ENCODE results near the gene BMP3. TPM values are rescaled to one million over a fixed set of nuclear protein-coding genes. Genes with fewer than 3 reads are reported as not detected.
A peak's percentile ranks its signal among the peaks of the same experiment; 100 is the strongest.

The BMP3 gene
- total RNA-seq, 1 donor from 2014 or later = not detected

- peaks cover 7% of the 10 kb centered on the region for H3K27me3 Mint-ChIP-seq (ENCODE audit: low read depth, unreplicated experiment)
- FAIRE-seq = no peak
Measured at GRCh38 chr4:81049907-81050306, 19.4 kb downstream of the BMP3 start.

GRCh38 chr4:81052119-81053068 is 21.9 kb downstream of the BMP3 start:
- no peaks in the 10 kb centered on the region for H3K27me3 ChIP-seq (ENCODE audit: insufficient read depth, low read length)
- no peak overlapping the region for H3K27ac ChIP-seq (ENCODE audit: low read depth, low read length)
- H3K4me2 ChIP-seq (ENCODE audit: low read length) = no peak overlapping the region
- peak; percentile 19 for DNase-seq (ENCODE audit: low read depth)
- H3K36me3 ChIP-seq (ENCODE audit: insufficient read depth, low read length) = no peaks in the 10 kb centered on the region
- no peak overlapping the region for H3K4me3 ChIP-seq (ENCODE audit: insufficient read depth, low read depth, low read length)
- no peaks in the 10 kb centered on the region for H3K4me1 ChIP-seq (ENCODE audit: insufficient read depth, low read length)
- TF ChIP-seq CTCF (IDR thresholded peaks at IDR 0.05; ENCODE audit: insufficient read depth, low read depth, low read length) = peak; percentile 81
- no peak for TF ChIP-seq EZH2 (IDR thresholded peaks at IDR 0.05; ENCODE audit: insufficient read depth, low read length)
- FAIRE-seq = no peak
- H3K4me1 Mint-ChIP-seq (ENCODE audit: low read depth, unreplicated experiment) = no peaks in the 10 kb centered on the region
- peaks cover 2% of the 10 kb centered on the region for H3K27me3 Mint-ChIP-seq (ENCODE audit: low read depth, unreplicated experiment)
- no peaks in the 10 kb centered on the region for H3K9me3 Mint-ChIP-seq (ENCODE audit: unreplicated experiment)
- no peaks in the 10 kb centered on the region for H3K36me3 Mint-ChIP-seq (ENCODE audit: low read depth, unreplicated experiment)
- no peak overlapping the region for H3K9ac ChIP-seq (ENCODE audit: low read length)
- no peak overlapping the region for H2AFZ ChIP-seq (ENCODE audit: low read depth, low read length)
- H3K9me3 ChIP-seq (ENCODE audit: insufficient read depth, low read depth, low read length) = no peaks in the 10 kb centered on the region
- no peaks in the 10 kb centered on the region for H3K79me2 ChIP-seq (ENCODE audit: insufficient read depth, low read length)
- no peaks in the 10 kb centered on the region for H4K20me1 ChIP-seq (ENCODE audit: insufficient read depth, low read length)
- H3K27ac Mint-ChIP-seq (ENCODE audit: unreplicated experiment) = no peak overlapping the region
- no peak overlapping the region for H3K4me3 Mint-ChIP-seq (ENCODE audit: unreplicated experiment)

More at GRCh38 chr4:81049907-81050306, 19.4 kb downstream of the BMP3 start:
- no peaks in the 10 kb centered on the region for H3K4me1 ChIP-seq (ENCODE audit: insufficient read depth, low read length)
- H2AFZ ChIP-seq (ENCODE audit: low read depth, low read length) = no peak overlapping the region
- DNase-seq (ENCODE audit: low read depth) = no peak
- no peak overlapping the region for H3K4me2 ChIP-seq (ENCODE audit: low read length)
- TF ChIP-seq CTCF (IDR thresholded peaks at IDR 0.05; ENCODE audit: insufficient read depth, low read depth, low read length) (no peak), EZH2 (IDR thresholded peaks at IDR 0.05; ENCODE audit: insufficient read depth, low read length) (no peak)
- Mint-ChIP-seq H3K4me1 (ENCODE audit: low read depth, unreplicated experiment) (no peaks in the 10 kb centered on the region), H3K4me3 (ENCODE audit: unreplicated experiment) (no peak overlapping the region), H3K9me3 (ENCODE audit: unreplicated experiment) (no peaks in the 10 kb centered on the region), H3K27ac (ENCODE audit: unreplicated experiment) (no peak overlapping the region), H3K36me3 (ENCODE audit: low read depth, unreplicated experiment) (no peaks in the 10 kb centered on the region)
- peaks cover 2% of the 10 kb centered on the region for H3K27me3 ChIP-seq (ENCODE audit: insufficient read depth, low read length)
- H3K27ac ChIP-seq (ENCODE audit: low read depth, low read length) = no peak overlapping the region
- no peak overlapping the region for H3K9ac ChIP-seq (ENCODE audit: low read length)
- H3K36me3 ChIP-seq (ENCODE audit: insufficient read depth, low read length) = no peaks in the 10 kb centered on the region
- no peaks in the 10 kb centered on the region for H3K79me2 ChIP-seq (ENCODE audit: insufficient read depth, low read length)
- H4K20me1 ChIP-seq (ENCODE audit: insufficient read depth, low read length) = no peaks in the 10 kb centered on the region
- no peaks in the 10 kb centered on the region for H3K9me3 ChIP-seq (ENCODE audit: insufficient read depth, low read depth, low read length)
- no peak overlapping the region for H3K4me3 ChIP-seq (ENCODE audit: insufficient read depth, low read depth, low read length)

- Mint-ChIP-seq H3K9me3 (ENCODE audit: unreplicated experiment) (no peaks in the 10 kb centered on the region), H3K27me3 (ENCODE audit: low read depth, unreplicated experiment) (no peaks in the 10 kb centered on the region), H3K4me1 (ENCODE audit: low read depth, unreplicated experiment) (no peaks in the 10 kb centered on the region), H3K4me3 (ENCODE audit: unreplicated experiment) (no peak overlapping the region), H3K36me3 (ENCODE audit: low read depth, unreplicated experiment) (no peaks in the 10 kb centered on the region), H3K27ac (ENCODE audit: unreplicated experiment) (no peak overlapping the region)
- Histone ChIP-seq H3K4me2 (ENCODE audit: low read length) (no peak overlapping the region), H4K20me1 (ENCODE audit: insufficient read depth, low read length) (no peaks in the 10 kb centered on the region), H3K79me2 (ENCODE audit: insufficient read depth, low read length) (no peaks in the 10 kb centered on the region), H3K9me3 (ENCODE audit: insufficient read depth, low read depth, low read length) (no peaks in the 10 kb centered on the region), H3K27ac (ENCODE audit: low read depth, low read length) (no peak overlapping the region), H3K36me3 (ENCODE audit: insufficient read depth, low read length) (no peaks in the 10 kb centered on the region), H3K27me3 (ENCODE audit: insufficient read depth, low read length) (no peaks in the 10 kb centered on the region), H2AFZ (ENCODE audit: low read depth, low read length) (no peak overlapping the region), H3K4me3 (ENCODE audit: insufficient read depth, low read depth, low read length) (no peak overlapping the region), H3K9ac (ENCODE audit: low read length) (no peak overlapping the region), H3K4me1 (ENCODE audit: insufficient read depth, low read length) (no peaks in the 10 kb centered on the region)
- DNase-seq (ENCODE audit: low read depth) (no peak), FAIRE-seq (no peak)
- no peak for TF ChIP-seq CTCF (IDR thresholded peaks at IDR 0.05; ENCODE audit: insufficient read depth, low read depth, low read length)
- TF ChIP-seq EZH2 (IDR thresholded peaks at IDR 0.05; ENCODE audit: insufficient read depth, low read length) = no peak
Measured at GRCh38 chr4:81058621-81059020, 28.1 kb downstream of the BMP3 start.

Measured in astrocyte (in vitro differentiated cells and primary cell).